Keratinocyte (primary cell): ENCODE data around the gene ATP8A2.

Experiments used
- CTCF ChIP-seq, 3 experiments: IDR thresholded peaks in 1 of 3; conservative IDR thresholded peaks in 1 of 3; optimal IDR thresholded peaks in 1 of 3; 2 replicates in 2 of 3; 3 replicates in 1 of 3; pipeline versions ENCODE3 to v1.5.1; 2011; ENCODE audit warnings: low read length in 3 of 3, mild to moderate bottlenecking in 3 of 3, moderate library complexity in 2 of 3, control low read depth in 1 of 3, inconsistent platforms in 1 of 3; ENCODE audit not compliant: insufficient read depth in 2 of 3; ENCODE audit errors: extremely low read depth in 1 of 3
- EZH2 ChIP-seq: IDR thresholded peaks from one replicate; pipeline ENCODE4 v1.6.1; 2012; ENCODE audit warnings: inconsistent platforms, mild to moderate bottlenecking, low read length, moderate library complexity

- TF ChIP-seq CTCF (optimal IDR thresholded peaks at IDR 0.05 in 1 of 3, IDR thresholded peaks at IDR 0.05 in 1 of 3, conservative IDR thresholded peaks at IDR 0.05 in 1 of 3; ENCODE audit: extremely low read depth in 1 of 3, insufficient read depth in 2 of 3, low read length in 3 of 3): no peak
- TF ChIP-seq EZH2: no peak
Measured at GRCh38 chr13:26026211-26026610, 654.4 kb downstream of the ATP8A2 start.
